ENCODE data around the gene CLASP1. TPM values are rescaled to one million over a fixed set of nuclear protein-coding genes. Genes with fewer than 3 reads are reported as not detected.

CLASP1 gene
- total RNA-seq, 1 experiment from 2014 or later: 49.2 TPM

GRCh38 chr2:121545257-121545656 is 104.0 kb downstream of the CLASP1 start:
- H3K9me3 ChIP-seq (ENCODE audit: control insufficient read depth, insufficient read depth, low read depth, low read length): no peaks in the 10 kb centered on the region
- TF ChIP-seq TCF7L2 (IDR thresholded peaks at IDR 0.05; ENCODE audit: low read depth, low read length) (no peak), POLR2AphosphoS5 (IDR thresholded peaks at IDR 0.05; ENCODE audit: low read depth, low read length) (no peak), SIN3A (IDR thresholded peaks at IDR 0.05; ENCODE audit: borderline replicate concordance, insufficient read depth, low read depth, low read length) (no peak), REST (IDR thresholded peaks at IDR 0.05; ENCODE audit: insufficient read depth in 1 of 2, low read depth in 2 of 2, low read length in 1 of 2) (no peak)
- TF ChIP-seq, protein P1, sequence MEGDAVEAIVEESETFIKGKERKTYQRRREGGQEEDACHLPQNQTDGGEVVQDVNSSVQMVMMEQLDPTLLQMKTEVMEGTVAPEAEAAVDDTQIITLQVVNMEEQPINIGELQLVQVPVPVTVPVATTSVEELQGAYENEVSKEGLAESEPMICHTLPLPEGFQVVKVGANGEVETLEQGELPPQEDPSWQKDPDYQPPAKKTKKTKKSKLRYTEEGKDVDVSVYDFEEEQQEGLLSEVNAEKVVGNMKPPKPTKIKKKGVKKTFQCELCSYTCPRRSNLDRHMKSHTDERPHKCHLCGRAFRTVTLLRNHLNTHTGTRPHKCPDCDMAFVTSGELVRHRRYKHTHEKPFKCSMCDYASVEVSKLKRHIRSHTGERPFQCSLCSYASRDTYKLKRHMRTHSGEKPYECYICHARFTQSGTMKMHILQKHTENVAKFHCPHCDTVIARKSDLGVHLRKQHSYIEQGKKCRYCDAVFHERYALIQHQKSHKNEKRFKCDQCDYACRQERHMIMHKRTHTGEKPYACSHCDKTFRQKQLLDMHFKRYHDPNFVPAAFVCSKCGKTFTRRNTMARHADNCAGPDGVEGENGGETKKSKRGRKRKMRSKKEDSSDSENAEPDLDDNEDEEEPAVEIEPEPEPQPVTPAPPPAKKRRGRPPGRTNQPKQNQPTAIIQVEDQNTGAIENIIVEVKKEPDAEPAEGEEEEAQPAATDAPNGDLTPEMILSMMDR (IDR thresholded peaks at IDR 0.05): no peak
- intact Hi-C loops (cut with micrococcal nuclease; ENCODE audit: unreplicated experiment) (no loop called here), in situ Hi-C loops (cut with HindIII; ENCODE audit: low pct_unique_long_range_greater_than_20kb, low sequenced_read_pairs) (no loop called here)
- no TSS peak for BruUV-seq (replicated peaks)
- POLR2A ChIA-PET: no interaction called here
- peaks cover 4% of the 10 kb centered on the region; the same call in 1 of the 2 replicates for H3K4me1 ChIP-seq (ENCODE audit: control insufficient read depth, insufficient read depth, low read length)
- H3K4me3 ChIP-seq (ENCODE audit: low read depth in 2 of 2, low read length in 2 of 2): no peak overlapping the region
- H3K27me3 ChIP-seq (ENCODE audit: control insufficient read depth, insufficient read depth, low read length): no peaks in the 10 kb centered on the region
- CTCF ChIA-PET: no interaction called here
- no peaks in the 10 kb centered on the region for H3K36me3 ChIP-seq (ENCODE audit: control insufficient read depth, insufficient read depth, low read length)
- no peak overlapping the region for H3K27ac ChIP-seq (ENCODE audit: low read length)
- ATAC-seq: no peak
- DNase-seq (ENCODE audit: low read depth, low spot score): no peak

DNA sequence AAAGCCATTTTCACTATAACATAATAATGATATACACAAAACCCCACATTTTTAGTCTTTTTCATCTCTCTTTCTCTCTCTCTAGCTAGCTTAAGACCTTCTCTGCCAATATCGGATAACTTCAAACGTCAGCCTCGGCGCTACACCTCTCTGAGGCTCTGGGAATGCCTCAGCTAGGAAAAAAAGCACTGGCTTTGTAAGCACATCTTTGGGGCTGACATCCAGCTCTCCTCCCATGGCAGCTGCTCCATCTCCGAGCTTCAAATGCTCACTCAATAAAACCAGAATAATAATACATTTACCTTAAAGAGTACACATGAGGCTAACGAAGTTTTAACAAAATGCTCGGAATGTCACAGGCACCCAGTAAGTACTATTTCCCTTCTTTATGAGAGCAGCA is 107.8 kb downstream of the CLASP1 start:
- ChIA-PET CTCF (no interaction called here), POLR2A (no interaction called here)
- H3K27ac ChIP-seq (ENCODE audit: low read length): no peak overlapping the region
- H3K27me3 ChIP-seq (ENCODE audit: control insufficient read depth, insufficient read depth, low read length): no peaks in the 10 kb centered on the region
- no peak overlapping the region for H3K4me3 ChIP-seq (ENCODE audit: low read depth in 2 of 2, low read length in 2 of 2)
- DNase-seq (ENCODE audit: low read depth, low spot score) (no peak), ATAC-seq (no peak)
- H3K4me1 ChIP-seq (ENCODE audit: control insufficient read depth, insufficient read depth, low read length): peaks cover 11% of the 10 kb centered on the region; the same call in 1 of the 2 replicates
- no TSS peak for BruUV-seq (replicated peaks)
- TF ChIP-seq REST (IDR thresholded peaks at IDR 0.05; ENCODE audit: insufficient read depth in 1 of 2, low read depth in 2 of 2, low read length in 1 of 2): no peak
- TF ChIP-seq TCF7L2 (IDR thresholded peaks at IDR 0.05; ENCODE audit: low read depth, low read length): no peak
- TF ChIP-seq, protein P1 (IDR thresholded peaks at IDR 0.05): no peak
- TF ChIP-seq POLR2AphosphoS5 (IDR thresholded peaks at IDR 0.05; ENCODE audit: low read depth, low read length): no peak
- in situ Hi-C loops (cut with HindIII; ENCODE audit: low pct_unique_long_range_greater_than_20kb, low sequenced_read_pairs): no loop called here
- intact Hi-C loops (cut with micrococcal nuclease; ENCODE audit: unreplicated experiment): no loop called here
- no peaks in the 10 kb centered on the region for H3K36me3 ChIP-seq (ENCODE audit: control insufficient read depth, insufficient read depth, low read length)
- no peaks in the 10 kb centered on the region for H3K9me3 ChIP-seq (ENCODE audit: control insufficient read depth, insufficient read depth, low read depth, low read length)
